NCI-H748 (cell line): ENCODE measurements around the gene TACC2.
"Not testable (repeated sequence)": the region's sequence is repeated elsewhere in the genome, so short reads cannot be mapped to it uniquely, and the experiment has no call there.

Experiments used
- DNase-seq: peaks from one replicate; lab custom pipeline; 2025; ENCODE audit not compliant: unreplicated experiment; lab: John Stamatoyannopoulos, UW

Gene TACC2

DNA sequence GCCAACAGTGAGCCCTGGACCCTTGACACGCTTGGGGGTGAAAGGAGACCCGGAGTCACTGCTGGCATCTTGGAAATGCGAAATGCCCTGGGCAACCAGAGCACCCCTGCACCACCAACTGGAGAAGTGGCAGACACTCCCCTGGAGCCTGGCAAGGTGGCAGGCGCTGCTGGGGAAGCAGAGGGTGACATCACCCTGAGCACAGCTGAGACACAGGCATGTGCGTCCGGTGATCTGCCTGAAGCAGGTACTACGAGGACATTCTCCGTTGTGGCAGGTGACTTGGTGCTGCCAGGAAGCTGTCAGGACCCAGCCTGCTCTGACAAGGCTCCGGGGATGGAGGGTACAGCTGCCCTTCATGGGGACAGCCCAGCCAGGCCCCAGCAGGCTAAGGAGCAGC lies 98.5 kb downstream of the TACC2 start:
- no peak for DNase-seq

DNA sequence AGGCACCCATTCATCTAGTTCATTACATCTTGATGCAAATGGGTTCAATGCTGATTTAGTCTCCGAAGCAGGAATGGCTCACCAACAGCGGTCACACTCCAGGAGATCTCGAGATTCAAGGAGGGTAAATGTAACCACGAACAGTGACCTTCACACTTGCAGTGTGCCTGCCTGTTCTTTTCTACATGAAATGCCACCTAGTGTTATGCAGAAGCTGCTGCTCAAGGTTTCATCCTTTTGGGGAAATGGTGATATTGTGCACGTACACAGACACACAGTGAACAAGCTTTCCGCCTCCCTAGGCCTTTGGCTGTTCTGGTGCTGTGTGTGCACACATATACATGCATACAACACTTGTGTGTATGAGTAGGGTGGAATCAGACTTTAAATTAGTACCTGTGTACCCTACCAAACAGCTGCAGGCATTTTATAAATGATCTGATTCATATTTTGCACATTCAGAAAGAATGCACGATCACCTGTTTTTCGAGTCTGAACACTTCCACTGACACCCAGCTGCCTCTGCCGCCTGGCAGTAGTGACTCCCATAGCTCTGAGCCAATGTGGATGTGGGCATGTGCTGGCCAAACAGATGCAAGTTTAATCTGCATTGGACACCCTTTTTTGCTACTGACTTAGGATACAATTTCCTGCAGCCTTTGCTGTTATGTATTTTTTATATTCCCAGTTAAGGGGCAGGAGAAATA lies 100.5 kb downstream of the TACC2 start:
- no peak for DNase-seq

DNA sequence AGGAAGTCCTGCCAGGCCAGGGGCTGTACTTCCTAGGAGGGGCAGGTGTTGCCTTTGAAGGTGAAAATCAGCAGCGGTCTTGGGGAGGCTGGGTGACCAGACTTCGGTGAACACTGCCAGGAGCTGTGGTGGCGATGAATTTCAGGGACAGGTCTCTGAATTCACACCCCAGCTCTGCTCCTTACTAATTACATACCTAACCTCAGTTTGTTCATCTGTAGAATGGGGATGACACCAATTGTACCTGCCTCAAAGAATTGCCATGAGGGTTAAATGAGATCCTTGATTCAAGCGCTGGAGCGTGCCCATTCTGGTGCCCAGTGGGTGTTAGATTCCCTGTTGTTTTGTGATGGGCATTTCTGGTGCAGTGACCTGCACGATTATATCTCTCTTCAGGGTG lies 102.8 kb downstream of the TACC2 start:
- no peak for DNase-seq

DNA sequence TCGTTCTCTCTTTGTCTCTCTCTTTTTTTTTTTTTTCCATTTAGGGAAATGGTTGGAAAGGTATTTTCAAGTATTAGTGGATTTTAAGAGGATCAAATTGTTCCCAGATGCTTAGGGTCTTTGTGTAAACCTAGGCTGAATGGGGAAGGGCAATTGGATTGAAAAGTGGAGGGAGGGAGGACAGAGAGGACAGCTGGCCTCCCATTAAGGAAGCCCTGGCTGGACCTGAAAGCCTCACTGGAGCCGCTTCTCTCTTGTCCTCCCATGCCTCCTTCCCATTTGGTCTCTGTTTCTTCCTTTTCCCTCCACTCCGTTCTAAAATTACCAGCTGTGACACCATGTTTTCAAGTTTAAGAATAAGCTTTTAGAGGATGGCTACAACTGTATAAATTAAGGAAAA lies 104.1 kb downstream of the TACC2 start:
- no peak for DNase-seq

DNA sequence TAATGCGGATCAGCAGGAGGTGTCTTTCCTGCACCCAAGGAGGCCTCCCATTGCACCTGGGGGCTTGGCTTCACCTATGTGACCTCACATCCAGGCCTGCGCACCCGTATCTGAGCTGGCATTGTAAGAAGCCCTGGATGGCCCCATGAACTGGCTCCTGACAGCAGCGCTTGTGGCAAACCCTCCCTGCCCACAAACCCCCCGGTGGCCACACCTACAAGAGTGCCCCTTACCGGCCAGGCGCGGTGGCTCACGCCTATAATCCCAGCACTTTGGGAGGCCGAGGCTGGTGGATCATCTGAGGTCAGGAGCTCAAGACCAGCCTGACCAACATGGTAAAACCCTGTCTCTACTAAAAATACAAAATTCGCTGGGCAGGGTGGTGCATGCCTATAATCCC lies 107.2 kb downstream of the TACC2 start:
- not testable (repeated sequence) for DNase-seq

DNA sequence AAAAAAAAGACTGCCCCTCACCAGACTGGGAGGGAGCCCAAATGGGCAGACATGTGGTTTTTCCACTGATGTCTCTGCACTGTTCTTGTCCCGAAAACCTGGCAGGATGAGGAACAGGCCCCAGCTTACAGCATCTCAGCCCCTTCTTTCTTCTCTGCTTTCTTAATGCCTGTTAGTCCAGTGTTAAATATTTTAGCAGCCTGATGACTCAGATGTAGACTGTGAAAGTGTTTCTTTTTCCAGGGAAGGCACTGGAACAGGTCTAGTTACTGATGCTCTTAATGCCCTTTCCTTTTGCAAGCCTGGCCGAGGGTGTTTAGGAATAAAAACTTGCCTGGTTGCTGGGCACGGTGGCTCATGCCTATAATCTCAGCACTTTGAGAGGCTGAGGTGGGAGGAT lies 107.7 kb downstream of the TACC2 start:
- no peak for DNase-seq

DNA sequence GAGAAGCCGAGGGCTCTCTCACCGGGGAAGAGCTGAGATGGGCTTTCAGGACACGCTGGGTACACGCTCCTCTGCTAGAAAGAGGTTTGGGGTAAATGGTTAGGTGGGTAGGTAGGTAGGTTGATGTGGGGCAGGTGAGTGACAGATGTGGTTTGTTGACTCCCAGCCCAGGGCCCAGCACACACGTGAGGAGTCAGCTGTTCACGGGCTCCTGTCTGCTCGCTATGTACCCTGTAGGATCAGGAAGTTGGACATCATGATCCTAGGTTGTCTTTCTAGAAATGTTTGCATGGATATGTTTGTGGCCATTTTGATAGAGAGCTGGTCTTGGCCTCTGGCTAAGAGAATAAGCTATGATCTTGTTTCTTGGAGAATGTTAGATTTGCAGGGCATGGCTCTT lies 109.0 kb downstream of the TACC2 start:
- DNase-seq, result no peak

DNA sequence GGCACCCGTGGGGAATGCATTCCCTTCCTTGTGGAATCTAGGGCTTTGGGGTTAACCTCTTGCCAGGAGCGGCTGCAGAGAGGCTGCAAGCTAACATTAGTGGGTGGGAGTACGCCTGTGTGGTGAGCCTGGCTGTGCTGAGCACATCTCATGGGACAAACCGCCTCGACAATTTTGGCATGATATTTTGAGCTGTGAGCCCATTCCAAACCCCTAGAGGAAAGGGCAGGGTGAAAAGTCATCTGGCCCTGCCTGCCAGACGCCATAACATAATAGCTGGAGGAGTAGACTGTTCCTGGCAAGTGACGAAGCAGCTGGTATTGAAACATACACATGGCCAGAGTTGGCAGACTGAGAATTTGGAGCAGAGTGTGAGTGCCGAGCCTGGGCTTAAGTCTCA lies 110.0 kb downstream of the TACC2 start:
- no peak for DNase-seq

DNA sequence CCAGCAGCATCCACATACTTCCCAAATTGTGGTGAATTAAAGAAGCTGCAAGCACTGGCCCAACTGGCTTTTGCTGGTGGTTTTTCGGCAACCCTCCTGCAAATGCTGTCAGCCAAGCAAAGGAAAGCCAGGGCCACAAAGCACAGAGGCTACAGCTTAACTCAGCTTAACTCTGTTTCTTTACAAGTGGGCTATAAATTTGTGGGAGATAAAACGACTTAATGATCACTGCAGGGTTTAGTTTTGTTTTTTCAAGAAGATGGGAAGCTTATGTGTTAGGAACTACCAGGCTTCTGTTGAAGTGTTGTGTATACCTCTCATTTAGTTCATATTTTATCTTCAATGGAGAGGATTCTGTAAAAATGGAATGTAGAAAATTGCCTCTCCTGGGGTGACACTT lies 110.6 kb downstream of the TACC2 start:
- no peak for DNase-seq

DNA sequence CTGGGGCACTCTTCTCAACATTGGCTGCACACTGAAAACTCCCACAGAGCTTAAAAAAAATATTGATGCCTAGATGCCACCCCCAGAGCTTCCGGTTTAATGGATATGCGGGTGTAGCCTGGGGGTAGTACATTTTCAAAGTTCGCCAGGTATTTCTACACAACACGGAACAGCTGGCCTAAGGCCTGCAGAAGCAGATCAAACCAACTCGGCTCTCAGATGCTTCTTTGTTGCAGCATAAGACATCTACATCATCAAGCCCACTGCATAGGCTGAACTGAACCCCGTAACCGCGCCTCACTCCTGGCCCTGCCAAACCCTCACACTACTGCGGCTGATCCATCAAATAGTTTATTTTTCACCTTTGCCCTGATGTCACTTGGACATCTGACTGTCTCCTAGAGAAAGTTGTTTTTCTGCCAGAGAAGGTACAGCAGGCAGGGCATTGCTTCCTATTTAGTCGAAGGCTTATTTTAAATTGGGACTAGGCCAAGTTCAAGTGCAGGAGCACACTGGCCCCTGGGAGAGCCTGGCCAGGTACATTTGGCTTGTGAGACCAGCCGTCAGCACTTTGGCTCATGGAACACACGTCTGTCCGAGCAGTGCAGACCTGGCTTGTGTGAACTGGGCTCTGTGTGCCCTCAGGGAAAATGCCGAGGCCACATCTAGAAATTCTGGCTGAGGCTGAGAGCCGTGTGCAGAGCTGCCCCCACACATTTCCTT lies 113.3 kb downstream of the TACC2 start:
- DNase-seq, result no peak

DNA sequence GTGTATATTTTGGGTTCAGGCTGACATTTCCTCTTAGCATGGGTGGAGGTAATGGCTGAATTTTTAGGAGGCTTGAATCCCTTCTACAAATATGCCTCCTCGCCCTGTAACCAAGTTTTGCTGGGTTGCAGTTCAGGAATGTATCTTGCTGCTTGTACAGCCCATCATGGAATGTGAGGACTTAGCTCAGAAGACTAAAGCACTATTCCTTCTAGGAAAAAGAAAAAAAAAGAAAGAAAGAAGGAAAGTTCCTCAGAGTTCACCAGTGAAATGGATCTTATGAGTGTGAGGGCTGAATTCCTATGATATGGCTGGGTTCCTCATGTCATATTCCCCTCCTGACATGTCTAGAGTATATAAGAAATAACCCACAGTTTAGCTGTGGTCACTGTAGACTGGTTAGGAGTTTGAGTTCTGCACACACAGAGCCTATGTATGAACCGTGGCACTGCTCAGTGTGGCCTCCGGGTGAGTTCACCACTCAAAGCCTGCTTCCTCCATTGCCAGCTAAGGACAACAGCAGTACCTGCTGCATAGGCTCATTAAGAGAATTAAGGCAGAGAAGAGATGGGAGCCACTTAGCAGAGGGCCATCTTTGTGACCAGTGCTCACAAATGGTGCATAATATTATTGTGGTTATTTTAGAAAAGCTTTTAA lies 114.0 kb downstream of the TACC2 start:
- DNase-seq, result no peak

DNA sequence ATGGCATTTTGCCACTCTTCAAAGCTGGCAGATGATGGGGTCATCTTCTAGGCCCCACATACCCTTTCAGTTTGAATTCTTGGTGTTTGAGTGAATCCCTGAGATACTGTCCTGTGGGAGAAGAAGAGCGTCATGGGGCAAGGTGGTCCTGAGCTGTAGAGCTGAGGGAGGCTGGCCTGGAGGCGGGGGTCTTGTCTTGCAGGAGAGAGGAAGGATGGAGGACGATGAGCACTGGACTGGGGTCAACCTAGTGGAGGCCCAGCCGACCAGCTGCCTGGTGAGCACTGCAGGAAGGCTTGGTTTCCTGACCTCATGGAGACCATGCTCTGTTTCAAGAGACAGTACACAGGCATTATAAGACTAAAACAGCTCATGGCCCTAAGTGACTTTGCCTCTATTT lies 114.6 kb downstream of the TACC2 start:
- DNase-seq, result no peak

DNA sequence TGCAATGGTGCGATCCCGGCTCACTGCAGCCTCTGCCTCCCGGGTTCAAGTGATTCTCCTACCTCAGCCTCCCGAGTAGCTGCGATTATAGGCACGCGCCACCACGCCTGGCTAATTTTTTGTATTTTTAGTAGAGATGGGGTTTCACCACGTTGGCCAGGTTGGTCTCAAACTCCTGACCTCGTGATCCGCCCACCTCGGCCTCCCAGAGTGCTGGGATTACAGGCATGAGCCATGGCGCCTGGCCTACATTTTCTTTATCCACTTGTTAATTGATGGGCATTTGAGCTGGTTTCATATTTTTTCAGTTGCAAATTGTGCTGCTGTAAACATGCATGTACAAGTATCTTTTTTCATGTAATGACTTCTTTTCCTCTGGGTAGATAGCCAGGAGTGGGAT lies 119.8 kb downstream of the TACC2 start:
- not testable (repeated sequence) for DNase-seq

DNA sequence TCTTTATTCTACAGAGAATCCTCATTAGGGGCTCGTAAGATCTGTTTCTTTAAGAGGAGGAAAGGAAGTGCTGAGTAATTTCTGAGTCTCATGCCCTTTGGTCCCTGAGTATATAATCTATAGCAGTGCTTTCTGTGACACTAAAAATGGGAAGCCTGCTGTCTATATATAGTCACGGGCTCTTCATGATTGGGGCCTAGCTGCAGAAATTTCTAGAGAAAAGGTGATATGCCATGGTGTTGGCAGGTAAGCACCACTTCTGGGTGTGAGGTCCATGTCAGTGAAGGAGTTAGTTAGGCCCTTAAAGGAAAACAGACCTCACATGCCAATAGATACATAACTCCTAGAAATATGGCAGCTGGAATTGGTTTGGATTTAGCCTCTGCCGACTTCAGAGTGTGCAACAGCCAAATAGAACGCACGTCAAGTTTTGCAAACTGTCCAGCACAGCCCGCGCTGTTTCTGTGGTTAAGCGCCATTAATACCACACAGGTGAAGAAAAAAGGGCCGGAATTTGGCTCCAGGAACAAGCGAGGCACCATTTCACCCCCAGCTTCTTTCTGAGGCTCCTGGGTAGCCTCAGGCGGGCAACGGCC lies 123.2 kb downstream of the TACC2 start:
- no peak for DNase-seq

DNA sequence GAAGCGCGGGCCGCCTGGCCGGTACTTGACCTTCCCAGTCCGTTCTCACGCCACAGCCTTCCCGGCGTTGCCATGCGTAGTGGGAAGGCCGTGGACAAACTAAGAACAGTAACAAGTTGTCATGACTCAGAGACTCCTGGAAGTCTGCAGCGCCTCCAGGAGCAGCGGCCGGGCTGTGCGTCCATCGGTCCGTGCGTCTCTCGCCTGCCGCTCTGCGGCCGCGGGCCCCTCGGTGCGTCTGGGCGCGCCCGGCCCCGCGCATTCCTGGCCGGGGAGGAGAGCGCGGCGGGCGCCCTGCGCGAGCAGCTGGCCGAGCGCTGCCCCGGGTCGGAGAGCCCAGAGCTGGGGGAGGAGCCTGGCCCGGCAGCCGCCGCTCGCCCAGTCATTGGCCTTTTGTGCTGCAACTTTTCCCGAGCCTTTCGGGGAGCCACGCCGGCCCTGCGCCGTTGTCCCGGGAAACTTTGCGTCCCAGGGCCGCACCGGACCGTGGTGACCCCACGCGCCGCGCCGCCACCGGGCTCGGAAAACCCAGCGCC lies 123.7 kb downstream of the TACC2 start:
- DNase-seq, result peak; percentile 64

DNA sequence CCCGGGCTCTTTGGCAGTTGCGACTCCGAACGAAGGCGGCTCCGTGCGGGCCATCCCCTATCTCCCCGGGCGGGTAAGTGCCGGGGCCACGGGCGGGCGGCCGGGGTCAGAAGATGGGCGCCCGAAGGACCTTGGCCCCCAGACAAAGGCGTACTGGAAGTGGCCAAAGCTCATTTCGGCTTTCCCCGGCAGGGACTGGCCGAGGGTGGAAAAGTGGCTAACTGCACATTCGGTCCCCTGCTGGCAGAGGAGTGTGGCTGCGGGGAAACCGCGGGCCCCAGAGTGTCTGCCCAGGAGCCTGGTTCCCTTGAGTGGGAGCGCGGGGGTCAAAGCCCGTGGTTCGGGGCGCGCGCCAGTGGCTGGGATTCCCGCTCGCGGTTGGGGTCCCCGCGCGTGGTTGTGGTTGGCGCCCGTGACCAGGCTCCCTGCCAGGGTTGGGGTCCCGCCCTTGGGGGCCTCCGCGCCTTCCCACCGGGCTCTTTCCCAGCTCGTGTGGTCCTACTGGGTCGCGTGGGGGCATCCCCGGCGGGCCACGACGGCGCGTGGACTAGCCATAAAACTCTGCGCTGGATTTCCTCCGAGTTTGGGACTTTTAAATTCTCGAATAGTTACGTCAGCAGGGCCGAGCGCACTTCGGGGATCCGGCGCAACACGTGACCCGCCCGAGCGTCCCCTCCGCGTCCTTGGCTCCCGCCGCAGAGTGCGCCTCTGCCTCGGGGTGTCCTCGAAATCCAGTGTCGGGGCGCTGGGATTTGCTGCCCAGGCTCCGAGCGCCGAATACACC lies 124.4 kb downstream of the TACC2 start:
- peak; percentile 33 for DNase-seq

DNA sequence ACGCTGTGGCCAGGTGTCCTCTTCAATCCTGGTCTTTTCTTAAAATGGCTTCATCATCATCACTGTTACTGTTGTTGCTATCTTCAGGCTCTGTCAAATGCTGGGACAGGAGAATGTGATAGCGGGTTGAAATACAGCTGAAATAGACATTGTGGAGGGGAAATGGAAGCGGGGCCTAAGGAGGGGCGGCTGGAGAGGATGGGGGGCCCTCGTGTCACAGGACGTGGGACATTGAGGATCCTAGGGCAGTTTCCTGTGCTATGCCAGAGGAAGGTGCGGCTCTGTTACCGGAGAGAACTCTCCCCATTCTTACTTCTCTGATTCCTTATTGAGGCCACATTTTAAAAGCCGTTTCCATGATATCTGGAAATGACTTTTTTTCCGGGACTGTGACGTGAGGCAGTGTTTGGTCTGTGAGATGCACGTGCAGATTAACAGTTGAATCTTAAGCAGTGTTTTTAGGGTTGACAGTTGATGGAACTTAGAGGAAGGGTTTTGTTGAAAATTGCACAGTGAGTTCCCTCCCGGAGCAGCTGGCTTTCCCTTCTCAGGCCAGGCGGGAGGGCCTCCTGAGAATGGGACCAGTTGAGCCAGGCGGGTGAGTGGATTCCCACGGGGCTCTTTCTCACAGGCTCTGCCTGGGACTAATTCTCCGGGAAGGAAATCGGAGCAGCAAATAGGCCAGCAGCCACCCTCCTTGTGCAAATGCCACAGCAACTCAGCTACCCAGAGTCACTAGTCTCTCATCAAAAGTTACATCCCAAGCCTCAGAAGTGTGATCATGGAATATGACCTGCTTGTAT lies 125.2 kb downstream of the TACC2 start:
- DNase-seq, result no peak

DNA sequence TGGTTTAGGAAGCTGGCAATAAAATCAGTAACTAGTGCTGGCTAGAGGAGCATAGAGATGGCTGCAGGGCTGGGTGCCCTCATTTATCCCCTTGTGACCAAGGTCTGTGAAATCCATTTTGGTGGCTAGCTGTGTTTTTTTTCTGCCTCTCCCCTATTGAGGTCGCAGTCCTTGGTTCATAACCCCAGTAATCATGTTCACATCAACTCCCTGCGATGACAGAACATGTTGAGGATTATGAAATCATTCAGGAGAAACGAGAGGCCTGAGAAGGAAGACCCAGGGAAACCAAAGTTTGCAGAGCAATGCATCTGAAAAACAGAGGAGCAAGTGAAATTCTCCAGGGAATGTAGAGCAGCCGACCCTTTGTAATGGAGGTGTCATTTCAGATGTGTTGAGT lies 126.9 kb downstream of the TACC2 start:
- DNase-seq, result no peak

DNA sequence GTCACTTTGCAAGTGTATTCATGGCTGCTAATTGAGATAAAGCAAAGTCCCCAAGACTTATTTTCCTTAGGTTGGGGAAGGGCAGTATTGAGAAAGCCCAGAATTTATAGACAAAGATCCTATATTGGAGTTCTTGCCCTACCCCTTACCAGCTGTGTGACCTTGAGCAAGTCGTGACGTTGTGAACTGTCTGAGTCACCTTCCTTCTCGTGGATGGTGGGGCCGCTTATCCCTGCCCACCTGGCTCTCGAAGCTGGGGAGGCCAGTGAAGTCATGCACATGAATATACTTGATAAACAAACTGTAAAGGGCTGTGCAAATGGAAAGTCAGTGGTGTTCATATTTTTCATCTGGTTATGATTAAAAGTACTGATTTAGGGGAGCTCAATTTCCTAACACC lies 127.4 kb downstream of the TACC2 start:
- DNase-seq, result no peak

DNA sequence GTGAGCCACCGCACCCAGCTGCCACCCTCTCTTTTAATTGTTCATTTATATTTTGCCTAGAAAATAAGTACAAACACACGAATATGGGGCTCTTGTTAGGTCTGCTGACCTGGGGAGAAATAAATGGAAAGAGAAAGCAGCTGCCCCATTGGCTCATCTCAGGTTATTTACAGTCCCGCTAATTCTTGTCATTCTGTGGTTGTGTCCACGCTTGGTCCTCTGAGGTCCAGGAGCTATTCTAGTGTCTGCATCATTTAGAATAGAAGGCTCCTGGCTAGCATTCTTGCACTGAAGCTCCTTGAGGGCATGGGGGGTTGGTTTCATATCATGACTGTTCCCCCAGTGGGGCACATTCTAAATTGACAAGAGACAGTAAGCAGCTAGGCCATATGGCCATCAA lies 128.5 kb downstream of the TACC2 start:
- no peak for DNase-seq
